Panc1 (cell line): ENCODE measurements around the gene GZMA. TPM values are rescaled to one million over a fixed set of nuclear protein-coding genes. Genes with fewer than 3 reads are reported as not detected.
"Not testable (repeated sequence)": the region's sequence is repeated elsewhere in the genome, so short reads cannot be mapped to it uniquely, and the experiment has no call there.

ENCODE experiments used
- ATAC-seq: fragments of 200-7000 bp; cut with Tn5 transposase; 2 replicates; pipeline ENCODE4 v1.9.1; 2020; ENCODE audit warnings: mild to moderate bottlenecking, moderate library complexity
- BruUV-seq: library from RNA; stranded (reverse); fragments of 400-500 nt; replicated peaks from 2 replicates; lab custom pipeline; 2021; lab: Mats Ljungman, UMichigan
- CTCF ChIA-PET: fragments of 300-600 bp; sonication (Branson Sonifier 250); formaldehyde crosslinking; loops from one replicate; lab custom pipeline; 2022; ENCODE audit warnings: antibody characterized with exemption; lab: Charles Lee
- POLR2A ChIA-PET: fragments of 300-600 bp; sonication (Branson Sonifier 250); formaldehyde crosslinking; loops from one replicate; lab custom pipeline; 2022; ENCODE audit warnings: antibody characterized with exemption; lab: Charles Lee
- DNase-seq: peaks from one replicate; pipeline ENCODE4 v3.0.0-alpha.2; 2010; ENCODE audit warnings: low read depth, low spot score
- H3K27ac ChIP-seq: 2 replicates; pipeline ENCODE4 v1.5.1; 2011; ENCODE audit warnings: mild to moderate bottlenecking, low read length, inconsistent platforms
- H3K27me3 ChIP-seq: fragments of 200-500 bp; sonication (Bioruptor generic); 2 replicates; pipeline ENCODE4 v1.6.0; 2014; ENCODE audit warnings: low read length, inconsistent platforms; ENCODE audit not compliant: control insufficient read depth, insufficient read depth
- H3K36me3 ChIP-seq: fragments of 200-500 bp; sonication (Bioruptor generic); 2 replicates; pipeline ENCODE4 v1.5.1; 2014; ENCODE audit warnings: inconsistent platforms, mild to moderate bottlenecking, low read length, moderate library complexity; ENCODE audit not compliant: control insufficient read depth, insufficient read depth
- H3K4me1 ChIP-seq: 2 replicates; pipeline ENCODE4 v1.5.1; 2011; ENCODE audit warnings: inconsistent platforms, mild to moderate bottlenecking, low read length, moderate library complexity; ENCODE audit not compliant: control insufficient read depth, insufficient read depth
- H3K4me3 ChIP-seq, 2 experiments: 2 replicates each; pipeline ENCODE4 v1.5.1; 2011 to 2012; ENCODE audit warnings: low read depth in 2 of 2, low read length in 2 of 2, mild to moderate bottlenecking in 2 of 2, inconsistent platforms in 1 of 2, moderate library complexity in 1 of 2
- H3K9me3 ChIP-seq: fragments of 200-500 bp; sonication (Bioruptor generic); 2 replicates; pipeline ENCODE4 v1.5.1; 2014; ENCODE audit warnings: low read depth, mild to moderate bottlenecking, inconsistent platforms, low read length, moderate library complexity; ENCODE audit not compliant: control insufficient read depth, insufficient read depth
- CTCF ChIP-seq: fragments of 450-650 bp; IDR thresholded peaks from 2 replicates; pipeline ENCODE4 v1.5.1; 2017; ENCODE audit warnings: mild to moderate bottlenecking
- POLR2AphosphoS5 ChIP-seq: IDR thresholded peaks from 2 replicates; pipeline ENCODE4 v1.6.1; 2012; ENCODE audit warnings: mild to moderate bottlenecking, low read depth, low read length, moderate library complexity
- REST ChIP-seq, 2 experiments: IDR thresholded peaks; 2 replicates each; pipeline ENCODE4 v1.6.1; 2011 to 2012; ENCODE audit warnings: low read depth in 2 of 2, control low read depth in 1 of 2, low read length in 1 of 2, mild to moderate bottlenecking in 1 of 2, moderate library complexity in 1 of 2; ENCODE audit not compliant: insufficient read depth in 1 of 2
- SIN3A ChIP-seq: IDR thresholded peaks from 2 replicates; pipeline ENCODE4 v1.6.1; 2012; ENCODE audit warnings: low read depth, mild to moderate bottlenecking, low read length, moderate library complexity, borderline replicate concordance; ENCODE audit not compliant: insufficient read depth
- TCF7L2 ChIP-seq: IDR thresholded peaks from 2 replicates; pipeline ENCODE4 v1.6.1; 2011; ENCODE audit warnings: mild to moderate bottlenecking, low read depth, low read length, inconsistent platforms
- in situ Hi-C: cut with HindIII; loops from 2 replicates; pipeline ENCODE4 v1.10.0; 2016; ENCODE audit warnings: low sequenced_read_pairs, low pct_unique_long_range_greater_than_20kb
- intact Hi-C: fragments of 100-400 bp; cut with micrococcal nuclease; formaldehyde crosslinking; loops from one replicate; pipeline ENCODE4 v1.10.0; 2022; ENCODE audit not compliant: unreplicated experiment
- total RNA-seq: library from RNA; stranded (reverse); gene quantifications from one replicate; pipeline ENCODE4 v1.2.1, GENCODE V29; 2021; ENCODE audit not compliant: unreplicated experiment

Gene GZMA
- total RNA-seq, 1 experiment from 2014 or later, result not detected

DNA sequence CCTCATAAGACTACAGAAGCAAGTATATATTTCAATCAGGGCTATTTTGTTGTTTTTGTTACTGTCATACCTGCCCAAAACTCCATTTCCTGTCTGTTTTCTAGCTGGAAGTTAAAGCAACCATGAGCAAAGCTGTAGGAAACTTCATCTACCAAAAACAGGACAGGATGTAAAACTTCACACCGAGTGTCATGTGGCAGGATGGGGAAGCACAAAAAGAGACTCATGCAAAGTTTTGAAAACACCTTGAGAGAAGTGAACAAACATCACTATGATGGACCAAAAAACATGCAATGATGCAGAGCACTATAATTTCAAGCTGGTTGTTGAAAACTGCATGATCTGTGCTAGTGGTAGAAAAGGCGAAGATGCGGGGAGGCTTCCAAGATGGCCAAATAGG is 6.3 kb upstream of the GZMA start:
- H3K36me3 ChIP-seq, result no peaks in the 10 kb centered on the region
- H3K27me3 ChIP-seq, result peaks cover 4% of the 10 kb centered on the region; the same call in 1 of the 2 replicates
- TF ChIP-seq SIN3A (no peak), TCF7L2 (no peak), CTCF (no peak), POLR2AphosphoS5 (no peak), REST (IDR thresholded peaks at IDR 0.05; ENCODE audit: insufficient read depth in 1 of 2, low read depth in 2 of 2, low read length in 1 of 2) (no peak)
- in situ Hi-C loops (no loop called here), intact Hi-C loops (no loop called here)
- H3K4me3 ChIP-seq, result no peak overlapping the region
- DNase-seq (no peak), ATAC-seq (no peak)
- H3K27ac ChIP-seq, result no peak overlapping the region
- POLR2A ChIA-PET, result no interaction called here
- BruUV-seq, result no TSS peak
- H3K4me1 ChIP-seq, result no peaks in the 10 kb centered on the region
- no peaks in the 10 kb centered on the region for H3K9me3 ChIP-seq
- CTCF ChIA-PET, result no interaction called here

- CTCF ChIA-PET, result no interaction called here
- POLR2A ChIA-PET, result no interaction called here
- H3K27me3 ChIP-seq, result no peaks in the 10 kb centered on the region
- no peak for TF ChIP-seq TCF7L2
- no peak for TF ChIP-seq REST (IDR thresholded peaks at IDR 0.05; ENCODE audit: insufficient read depth in 1 of 2, low read depth in 2 of 2, low read length in 1 of 2)
- no peaks in the 10 kb centered on the region for H3K9me3 ChIP-seq
- H3K4me3 ChIP-seq, result no peak overlapping the region
- DNase-seq (no peak), ATAC-seq (no peak)
- in situ Hi-C loops, result no loop called here
- no peaks in the 10 kb centered on the region for H3K36me3 ChIP-seq
- BruUV-seq, result no TSS peak
- no peaks in the 10 kb centered on the region for H3K4me1 ChIP-seq
- H3K27ac ChIP-seq, result no peak overlapping the region
- intact Hi-C loops, result no loop called here
Measured at GRCh38 chr5:55096861-55097260, 5.6 kb upstream of the GZMA start.

GRCh38 chr5:55101148-55101547 is 1.3 kb upstream of the GZMA start:
- H3K4me3 ChIP-seq, H3K27me3 ChIP-seq, H3K36me3 ChIP-seq, H3K4me1 ChIP-seq, CTCF ChIA-PET, ATAC-seq, intact Hi-C loops, BruUV-seq, H3K9me3 ChIP-seq, DNase-seq, in situ Hi-C loops, H3K27ac ChIP-seq: not testable (repeated sequence)
- POLR2A ChIA-PET, result interaction anchor here (0.6 kb wide), 1 partner anchor 685 kb away, joined by 6 read pairs; no protein-coding TSS in a partner anchor
